Adrenal gland (tissue), 5 donors: ENCODE results near the gene TUBB3.

Source experiments
- POLR2A ChIP-seq, 2 donors: fragments of 450-650 bp; IDR thresholded peaks; one replicate each; pipeline ENCODE4 v1.6.1; 2017; ENCODE audit warnings: antibody characterized with exemption in 2 of 2, mild to moderate bottlenecking in 2 of 2, moderate library complexity in 1 of 2
- TF ChIP-seq, protein P1 (sequence below), 6 experiments: fragments of 450-650 bp in 4 of 6; fragments of 200-600 bp in 2 of 6; sonication (generic) in 1 of 6; IDR thresholded peaks; 1 replicate in 5 of 6; 2 replicates in 1 of 6; pipeline versions ENCODE4 v1.5.1 to v1.8.0; 2016 to 2021; ENCODE audit warnings: antibody characterized with exemption in 6 of 6, mild to moderate bottlenecking in 2 of 6, moderate library complexity in 1 of 6
- donor health status: DM: no; HTN: no; CAD: no.

DNA sequence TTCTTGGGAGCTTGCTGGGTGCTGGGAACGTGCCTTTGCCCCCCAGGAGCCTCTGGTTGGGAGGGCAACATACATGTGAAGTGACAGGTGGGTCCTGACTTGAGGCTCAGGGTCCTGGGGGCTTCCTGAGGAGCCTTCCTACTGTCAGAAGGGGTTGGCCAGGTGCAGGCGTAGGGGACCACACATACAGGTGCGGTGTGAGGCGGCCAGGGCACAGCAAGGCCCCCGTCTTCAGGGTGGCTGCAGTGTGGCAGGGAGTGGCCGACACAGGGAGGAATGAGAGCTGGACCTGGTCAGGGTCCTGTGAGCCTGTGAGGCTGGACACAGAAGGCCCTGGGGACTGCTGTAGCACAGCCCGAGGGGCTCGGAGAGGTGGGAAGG lies 39.1 kb upstream of the TUBB3 start:
- TF ChIP-seq, protein P1, sequence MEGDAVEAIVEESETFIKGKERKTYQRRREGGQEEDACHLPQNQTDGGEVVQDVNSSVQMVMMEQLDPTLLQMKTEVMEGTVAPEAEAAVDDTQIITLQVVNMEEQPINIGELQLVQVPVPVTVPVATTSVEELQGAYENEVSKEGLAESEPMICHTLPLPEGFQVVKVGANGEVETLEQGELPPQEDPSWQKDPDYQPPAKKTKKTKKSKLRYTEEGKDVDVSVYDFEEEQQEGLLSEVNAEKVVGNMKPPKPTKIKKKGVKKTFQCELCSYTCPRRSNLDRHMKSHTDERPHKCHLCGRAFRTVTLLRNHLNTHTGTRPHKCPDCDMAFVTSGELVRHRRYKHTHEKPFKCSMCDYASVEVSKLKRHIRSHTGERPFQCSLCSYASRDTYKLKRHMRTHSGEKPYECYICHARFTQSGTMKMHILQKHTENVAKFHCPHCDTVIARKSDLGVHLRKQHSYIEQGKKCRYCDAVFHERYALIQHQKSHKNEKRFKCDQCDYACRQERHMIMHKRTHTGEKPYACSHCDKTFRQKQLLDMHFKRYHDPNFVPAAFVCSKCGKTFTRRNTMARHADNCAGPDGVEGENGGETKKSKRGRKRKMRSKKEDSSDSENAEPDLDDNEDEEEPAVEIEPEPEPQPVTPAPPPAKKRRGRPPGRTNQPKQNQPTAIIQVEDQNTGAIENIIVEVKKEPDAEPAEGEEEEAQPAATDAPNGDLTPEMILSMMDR (IDR thresholded peaks at IDR 0.05): no peak
- TF ChIP-seq POLR2A (IDR thresholded peaks at IDR 0.05): no peak
